OCI-LY7 (cell line): ENCODE measurements around the gene IRAK3. TPM values are rescaled to one million over a fixed set of nuclear protein-coding genes. Genes with fewer than 3 reads are reported as not detected.

Source experiments
- BruUV-seq: library from RNA; stranded (reverse); fragments of 400-500 nt; replicated peaks from 2 replicates; lab custom pipeline; 2021; lab: Mats Ljungman, UMichigan
- CTCF ChIA-PET: fragments of 300-600 bp; sonication (Branson Sonifier 250); formaldehyde crosslinking; loops from one replicate; lab custom pipeline; 2022; ENCODE audit warnings: antibody characterized with exemption; ENCODE audit not compliant: unreplicated experiment; lab: Charles Lee
- POLR2A ChIA-PET: fragments of 300-600 bp; sonication (Branson Sonifier 250); formaldehyde crosslinking; loops from one replicate; lab custom pipeline; 2022; ENCODE audit warnings: antibody characterized with exemption; lab: Charles Lee
- DNase-seq: peaks from one replicate; pipeline ENCODE4 v3.0.0-alpha.2; 2015; ENCODE audit warnings: low spot score
- H2AFZ ChIP-seq: fragments of 200-600 bp; sonication (generic), shearing (Covaris generic); 2 replicates; pipeline ENCODE4 v1.6.1; 2014; ENCODE audit warnings: mild to moderate bottlenecking, antibody characterized with exemption, low read length, moderate library complexity
- H3K27ac ChIP-seq: fragments of 200-600 bp; sonication (generic); 2 replicates; pipeline ENCODE4 v1.5.1; 2014; ENCODE audit warnings: mixed run types, low read depth, mild to moderate bottlenecking, moderate library complexity, low read length, inconsistent platforms; ENCODE audit not compliant: poor library complexity, severe bottlenecking
- H3K36me3 ChIP-seq: fragments of 200-600 bp; sonication (generic); 2 replicates; pipeline ENCODE4 v1.6.1; 2014; ENCODE audit warnings: mild to moderate bottlenecking, antibody characterized with exemption, low read length, moderate library complexity, mixed read lengths; ENCODE audit not compliant: insufficient read depth
- H3K4me1 ChIP-seq: fragments of 200-600 bp; sonication (generic); 2 replicates; pipeline ENCODE4 v1.5.1; 2014; ENCODE audit warnings: mild to moderate bottlenecking, low read length; ENCODE audit not compliant: insufficient read depth, poor library complexity, severe bottlenecking
- H3K4me2 ChIP-seq: fragments of 200-600 bp; sonication (generic); 2 replicates; pipeline ENCODE4 v1.6.1; 2014; ENCODE audit warnings: mild to moderate bottlenecking, low read length
- H3K4me3 ChIP-seq: fragments of 200-600 bp; sonication (generic); 2 replicates; pipeline ENCODE4 v1.5.1; 2014; ENCODE audit warnings: mild to moderate bottlenecking, low read depth, low read length; ENCODE audit not compliant: poor library complexity, severe bottlenecking
- H3K79me2 ChIP-seq: fragments of 200-600 bp; sonication (generic); 2 replicates; pipeline ENCODE4 v1.6.1; 2016; ENCODE audit warnings: low read depth, mild to moderate bottlenecking, low read length, moderate library complexity, mixed read lengths; ENCODE audit not compliant: insufficient read depth
- H3K9me2 ChIP-seq: fragments of 200-600 bp; sonication (generic); 2 replicates; pipeline ENCODE4 v1.6.1; 2016; ENCODE audit warnings: mild to moderate bottlenecking, low read length, mixed read lengths; ENCODE audit not compliant: insufficient read depth
- H3K9me3 ChIP-seq: fragments of 200-600 bp; sonication (generic); 2 replicates; pipeline ENCODE4 v1.6.1; 2014; ENCODE audit warnings: mild to moderate bottlenecking, mixed run types, low read length, mixed read lengths
- H4K20me1 ChIP-seq: fragments of 200-600 bp; sonication (generic); 2 replicates; pipeline ENCODE4 v1.6.1; 2014; ENCODE audit warnings: mild to moderate bottlenecking, antibody characterized with exemption, low read length, moderate library complexity, mixed read lengths; ENCODE audit not compliant: insufficient read depth
- CTCF ChIP-seq: fragments of 200-600 bp; sonication (generic); conservative IDR thresholded peaks from 2 replicates; pipeline ENCODE4 v1.5.1; 2014; ENCODE audit warnings: mild to moderate bottlenecking, antibody characterized with exemption, low read length, moderate library complexity, mixed read lengths
- EZH2phosphoT487 ChIP-seq: fragments of 200-600 bp; sonication (generic); IDR thresholded peaks from 2 replicates; pipeline ENCODE4 v1.6.1; 2018; ENCODE audit warnings: low read depth, borderline replicate concordance, mild to moderate bottlenecking, mixed run types, antibody characterized with exemption, low read length, moderate library complexity, mixed read lengths
- intact Hi-C: fragments of 100-400 bp; cut with micrococcal nuclease; formaldehyde crosslinking; loops from one replicate; pipeline ENCODE4 v1.10.0; 2022; ENCODE audit not compliant: unreplicated experiment
- total RNA-seq, 2 experiments: library from RNA; depleted of rRNA in 1 of 2; stranded (reverse); fragments of >200 nt in 1 of 2; shearing (Covaris generic) in 1 of 2; gene quantifications; 2 replicates each; pipeline ENCODE4 v1.2.3, GENCODE V29; 2014 to 2022

Gene IRAK3
- total RNA-seq, 2 experiments from 2014 or later, result 0.08 TPM; not detected in 1

- H3K9me2 ChIP-seq, result no peaks in the 10 kb centered on the region
- H3K9me3 ChIP-seq, result no peaks in the 10 kb centered on the region
- H4K20me1 ChIP-seq, result no peaks in the 10 kb centered on the region
- no TSS peak for BruUV-seq
- TF ChIP-seq CTCF, result no peak
- no peak for TF ChIP-seq EZH2phosphoT487
- intact Hi-C loops, result no loop called here
- peak; percentile 24 for DNase-seq
- POLR2A ChIA-PET, result interaction anchor here (0.5 to 2.2 kb wide), 3 partner anchors 9 to 1266 kb away, joined by 3 to 8 read pairs (median 4); no protein-coding TSS in a partner anchor
- CTCF ChIA-PET, result no interaction called here
- no peak overlapping the region for H3K4me3 ChIP-seq
- H3K36me3 ChIP-seq, result no peaks in the 10 kb centered on the region
- H2AFZ ChIP-seq, result peak overlapping the region; percentile 74; the same call in 1 of the 2 replicates
- peaks cover 18% of the 10 kb centered on the region for H3K4me1 ChIP-seq
- H3K27ac ChIP-seq, result peak overlapping the region; percentile 5
- H3K79me2 ChIP-seq, result no peaks in the 10 kb centered on the region
- peak overlapping the region; percentile 15; the same call in 1 of the 2 replicates for H3K4me2 ChIP-seq
These were observed 2.0 kb upstream of the IRAK3 start for GRCh38 chr12:66187036-66187435.

GRCh38 chr12:66187821-66188220 is 1.2 kb upstream of the IRAK3 start:
- ChIA-PET CTCF (no interaction called here), POLR2A (interaction anchor here (0.5 kb wide), 1 partner anchor 1267 kb away, joined by 3 read pairs; no protein-coding TSS in a partner anchor)
- no peak overlapping the region for H3K4me3 ChIP-seq
- H3K79me2 ChIP-seq, result no peaks in the 10 kb centered on the region
- no peaks in the 10 kb centered on the region for H3K9me3 ChIP-seq
- no peaks in the 10 kb centered on the region for H3K36me3 ChIP-seq
- H3K4me2 ChIP-seq, result no peak overlapping the region
- H4K20me1 ChIP-seq, result no peaks in the 10 kb centered on the region
- peaks cover 18% of the 10 kb centered on the region for H3K4me1 ChIP-seq
- TF ChIP-seq EZH2phosphoT487, result no peak
- TF ChIP-seq CTCF, result no peak
- peak overlapping the region; percentile 74; the same call in 1 of the 2 replicates for H2AFZ ChIP-seq
- BruUV-seq, result no TSS peak
- intact Hi-C loops, result no loop called here
- H3K27ac ChIP-seq, result no peak overlapping the region
- DNase-seq, result no peak
- H3K9me2 ChIP-seq, result no peaks in the 10 kb centered on the region

- no peaks in the 10 kb centered on the region for H3K9me2 ChIP-seq
- peaks cover 22% of the 10 kb centered on the region for H3K4me1 ChIP-seq
- H3K4me2 ChIP-seq, result no peak overlapping the region
- H2AFZ ChIP-seq, result no peak overlapping the region
- BruUV-seq, result no TSS peak
- no peaks in the 10 kb centered on the region for H3K79me2 ChIP-seq
- no peak for DNase-seq
- H3K9me3 ChIP-seq, result no peaks in the 10 kb centered on the region
- H3K4me3 ChIP-seq, result no peak overlapping the region
- no peaks in the 10 kb centered on the region for H4K20me1 ChIP-seq
- H3K27ac ChIP-seq, result no peak overlapping the region
- intact Hi-C loops, result no loop called here
- ChIA-PET CTCF (no interaction called here), POLR2A (no interaction called here)
- TF ChIP-seq EZH2phosphoT487 (no peak), CTCF (no peak)
- no peaks in the 10 kb centered on the region for H3K36me3 ChIP-seq
These were observed 451 bp downstream of the IRAK3 start for GRCh38 chr12:66189486-66189843.
